ENCODE measurements around the gene BLID. TPM values are rescaled to one million over a fixed set of nuclear protein-coding genes. Genes with fewer than 3 reads are reported as not detected.
A peak's percentile ranks its signal among the peaks of the same experiment; 100 is the strongest.

Gene BLID
- total and polyA plus RNA-seq, 3 donors from 2014 or later, result 2.8 to 4.6 TPM; not detected in 1

DNA sequence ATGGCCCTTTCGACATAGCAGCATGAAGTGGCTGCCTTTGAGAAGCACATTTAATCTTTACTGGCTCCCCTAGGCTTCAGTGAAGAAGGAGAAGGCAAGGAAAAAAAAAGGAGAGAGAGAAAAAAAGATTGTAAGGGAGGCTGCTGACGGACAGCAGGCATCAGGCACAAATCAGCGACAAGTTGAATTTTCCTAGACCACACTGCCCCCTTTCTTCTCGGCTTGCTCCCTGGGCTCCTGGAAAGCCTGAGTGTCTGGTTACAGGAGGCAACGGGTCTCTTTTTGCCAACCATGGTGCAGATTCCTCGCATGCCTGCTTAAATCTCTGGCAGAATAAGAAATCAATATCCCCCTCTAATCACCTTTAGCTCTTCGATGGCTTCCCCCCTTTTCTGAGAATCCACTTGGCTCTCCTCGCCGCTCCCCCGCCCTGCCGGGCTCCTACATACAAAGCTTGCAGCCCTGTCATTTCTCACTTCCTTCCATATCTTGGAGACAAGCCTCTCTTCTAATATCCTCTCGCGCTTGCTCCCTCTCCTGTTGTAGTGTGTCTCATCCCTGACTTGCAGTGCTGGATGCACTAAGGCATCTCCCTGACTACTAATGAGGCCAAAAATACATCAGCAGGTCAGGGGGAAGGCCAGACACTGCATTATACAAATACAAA is 14.3 kb downstream of the BLID start:
- peak; percentile 87 for DNase-seq
- H3K4me1 ChIP-seq, result peaks cover 6% of the 10 kb centered on the region
- TF ChIP-seq, protein P1, sequence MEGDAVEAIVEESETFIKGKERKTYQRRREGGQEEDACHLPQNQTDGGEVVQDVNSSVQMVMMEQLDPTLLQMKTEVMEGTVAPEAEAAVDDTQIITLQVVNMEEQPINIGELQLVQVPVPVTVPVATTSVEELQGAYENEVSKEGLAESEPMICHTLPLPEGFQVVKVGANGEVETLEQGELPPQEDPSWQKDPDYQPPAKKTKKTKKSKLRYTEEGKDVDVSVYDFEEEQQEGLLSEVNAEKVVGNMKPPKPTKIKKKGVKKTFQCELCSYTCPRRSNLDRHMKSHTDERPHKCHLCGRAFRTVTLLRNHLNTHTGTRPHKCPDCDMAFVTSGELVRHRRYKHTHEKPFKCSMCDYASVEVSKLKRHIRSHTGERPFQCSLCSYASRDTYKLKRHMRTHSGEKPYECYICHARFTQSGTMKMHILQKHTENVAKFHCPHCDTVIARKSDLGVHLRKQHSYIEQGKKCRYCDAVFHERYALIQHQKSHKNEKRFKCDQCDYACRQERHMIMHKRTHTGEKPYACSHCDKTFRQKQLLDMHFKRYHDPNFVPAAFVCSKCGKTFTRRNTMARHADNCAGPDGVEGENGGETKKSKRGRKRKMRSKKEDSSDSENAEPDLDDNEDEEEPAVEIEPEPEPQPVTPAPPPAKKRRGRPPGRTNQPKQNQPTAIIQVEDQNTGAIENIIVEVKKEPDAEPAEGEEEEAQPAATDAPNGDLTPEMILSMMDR (IDR thresholded peaks at IDR 0.05), result peak; percentile 55 to 73 (median 69)
- TF ChIP-seq POLR2A (IDR thresholded peaks at IDR 0.05), result no peak
- H3K36me3 ChIP-seq (ENCODE audit: low read depth, missing control alignments), result no peaks in the 10 kb centered on the region
- intact Hi-C loops (cut with DNase I; ENCODE audit: low total_unique reads), result loop anchor here (10.0 kb wide), 1 partner anchor 103 kb away; no protein-coding TSS in a partner anchor
- peak overlapping the region; percentile 78 to 92 for H3K27ac ChIP-seq
- H3K27me3 ChIP-seq, result no peaks in the 10 kb centered on the region
- peak overlapping the region; percentile 70 to 74 for H3K4me3 ChIP-seq
- H3K9me3 ChIP-seq, result no peaks in the 10 kb centered on the region
- WGBS, 2 donors, result 1 to 3% methylated on average over 13 of the region's 13 CpGs

DNA sequence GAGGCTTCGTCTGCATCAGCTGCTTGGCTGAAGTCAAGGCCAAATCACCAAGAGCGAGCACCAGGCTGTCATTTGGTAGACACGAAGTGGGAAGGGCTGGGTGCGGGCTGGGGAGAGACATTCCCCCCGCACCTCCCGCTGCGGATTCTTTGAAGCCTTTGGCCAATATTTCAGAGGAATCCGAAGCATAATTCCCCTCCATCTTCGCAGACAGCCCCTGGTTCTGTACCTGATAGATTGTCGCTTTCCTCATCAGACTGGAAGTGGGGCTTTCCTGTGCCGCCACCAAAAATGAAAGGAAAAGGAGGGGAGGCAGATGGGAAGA is 15.3 kb downstream of the BLID start:
- WGBS, 2 donors, result 0 to 3% methylated on average over 11 of the region's 11 CpGs
- peak; percentile 87 for DNase-seq
- no peaks in the 10 kb centered on the region for H3K9me3 ChIP-seq
- intact Hi-C loops (cut with DNase I; ENCODE audit: low total_unique reads), result loop anchor here (10.0 kb wide), 1 partner anchor 104 kb away; no protein-coding TSS in a partner anchor
- H3K27me3 ChIP-seq, result no peaks in the 10 kb centered on the region
- peaks cover 6% of the 10 kb centered on the region for H3K4me1 ChIP-seq
- no peaks in the 10 kb centered on the region for H3K36me3 ChIP-seq (ENCODE audit: low read depth, missing control alignments)
- H3K4me3 ChIP-seq, result peak overlapping the region; percentile 70 to 74
- peak overlapping the region; percentile 78 to 92 for H3K27ac ChIP-seq
- no peak for TF ChIP-seq POLR2A (IDR thresholded peaks at IDR 0.05)
- TF ChIP-seq, protein P1 (IDR thresholded peaks at IDR 0.05), result no peak

DNA sequence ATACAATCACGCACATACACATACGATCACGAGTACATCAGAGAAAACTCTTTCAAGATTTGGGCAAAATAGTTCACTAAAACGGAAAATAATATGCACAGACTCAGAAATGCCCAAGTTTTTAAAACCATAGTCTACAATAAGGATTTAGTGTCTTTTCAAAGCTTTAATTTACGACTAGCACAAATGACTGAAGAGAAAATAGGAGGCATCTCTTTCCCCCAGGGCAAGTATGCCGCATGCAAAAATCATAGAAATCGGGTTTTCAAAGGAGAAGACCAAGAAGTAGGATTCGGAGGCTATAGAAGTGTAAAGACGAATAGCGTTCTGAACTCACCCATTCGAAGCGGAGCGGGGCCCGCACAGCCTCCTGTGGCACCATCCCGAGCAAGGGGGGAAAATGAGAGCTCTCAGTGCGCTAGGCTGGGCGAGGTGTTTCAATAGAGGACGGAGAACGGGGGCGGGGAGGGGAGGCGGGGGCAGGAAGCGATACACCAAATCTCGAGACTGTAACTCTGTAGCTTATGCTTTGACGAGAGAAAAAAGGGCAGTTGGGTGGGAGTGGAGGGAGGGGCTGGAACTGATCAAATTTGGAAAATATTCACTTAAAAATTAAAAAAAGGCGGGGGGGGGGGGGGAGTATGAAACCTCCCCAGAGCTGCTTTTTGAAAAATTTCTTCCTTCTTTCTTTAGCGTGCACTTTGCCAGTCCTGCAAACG is 15.8 kb downstream of the BLID start:
- WGBS, 2 donors, result 2 to 4% methylated on average over 26 to 27 of the region's 27 CpGs
- DNase-seq, result peak; percentile 93

DNA sequence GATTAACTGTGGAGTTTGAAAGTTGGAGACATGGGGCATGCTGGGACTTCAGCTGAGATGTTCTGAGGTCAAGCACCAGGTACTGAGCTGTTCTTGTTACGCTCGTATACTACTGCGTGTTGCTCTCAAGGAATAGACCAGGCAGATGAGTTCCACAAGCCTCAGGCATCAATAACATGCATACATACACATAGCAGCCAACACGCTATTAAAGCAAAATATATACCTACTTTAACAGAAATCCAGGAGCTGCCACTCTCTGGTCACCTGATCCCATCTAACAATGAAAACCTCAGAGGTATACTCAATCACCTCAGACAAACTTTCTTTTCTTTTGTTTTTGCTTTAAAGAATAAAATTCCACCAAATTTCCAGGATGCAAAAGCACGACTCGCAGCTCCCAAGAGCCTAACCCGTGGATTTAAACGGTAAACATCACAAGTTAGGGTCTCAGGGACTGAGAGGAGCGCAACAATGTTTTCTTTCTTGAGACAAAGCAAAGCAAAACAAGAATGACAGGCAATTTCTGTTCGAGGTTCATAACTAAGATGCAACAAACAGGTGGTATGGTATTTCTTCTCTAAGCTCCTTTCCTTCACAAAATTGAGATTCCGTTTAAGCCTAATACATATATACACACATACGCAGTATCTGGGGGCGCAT is 16.5 kb downstream of the BLID start:
- intact Hi-C loops (cut with DNase I; ENCODE audit: low total_unique reads), result loop anchor here (5.0 to 10.0 kb wide), 2 partner anchors 105 to 442 kb away; no protein-coding TSS in a partner anchor
- DNase-seq, result peak; percentile 60
- Histone ChIP-seq H3K27ac (peak overlapping the region; percentile 78 to 92), H3K9me3 (no peaks in the 10 kb centered on the region), H3K4me3 (peak overlapping the region; percentile 70 to 74), H3K4me1 (peaks cover 6% of the 10 kb centered on the region), H3K36me3 (ENCODE audit: low read depth, missing control alignments) (no peaks in the 10 kb centered on the region), H3K27me3 (no peaks in the 10 kb centered on the region)
- TF ChIP-seq, protein P1 (IDR thresholded peaks at IDR 0.05), result no peak
- TF ChIP-seq POLR2A (IDR thresholded peaks at IDR 0.05), result no peak
- 9 to 11% methylated on average over 13 of the region's 13 CpGs for WGBS, 2 donors

More for the DNA sequence above, 15.8 kb downstream of the BLID start:
- H3K27me3 ChIP-seq, result no peaks in the 10 kb centered on the region
- peak overlapping the region; percentile 70 to 74 for H3K4me3 ChIP-seq
- intact Hi-C loops (cut with DNase I; ENCODE audit: low total_unique reads), result loop anchor here (10.0 kb wide), 1 partner anchor 105 kb away; no protein-coding TSS in a partner anchor
- TF ChIP-seq POLR2A (IDR thresholded peaks at IDR 0.05), result no peak
- TF ChIP-seq, protein P1 (IDR thresholded peaks at IDR 0.05), result no peak
- H3K9me3 ChIP-seq, result no peaks in the 10 kb centered on the region
- peaks cover 6% of the 10 kb centered on the region for H3K4me1 ChIP-seq
- H3K27ac ChIP-seq, result peak overlapping the region; percentile 78 to 92
- H3K36me3 ChIP-seq (ENCODE audit: low read depth, missing control alignments), result no peaks in the 10 kb centered on the region
